PFSK-1 (cell line): ENCODE results near the gene GLRX5.

Experiments used
- FOXP2 ChIP-seq: optimal IDR thresholded peaks from 2 replicates; pipeline ENCODE3; 2011; ENCODE audit warnings: borderline replicate concordance, control low read depth, inconsistent platforms; ENCODE audit not compliant: insufficient read depth; ENCODE audit errors: extremely low read length, extremely low read depth
- POLR2AphosphoS5 ChIP-seq: IDR thresholded peaks from 2 replicates; pipeline ENCODE4 v1.6.1; 2012; ENCODE audit warnings: low read depth, mild to moderate bottlenecking, control low read depth, low read length, moderate library complexity
- SIN3A ChIP-seq: IDR thresholded peaks from 2 replicates; pipeline ENCODE4 v1.6.1; 2012; ENCODE audit warnings: mild to moderate bottlenecking, low read length, moderate library complexity, borderline replicate concordance; ENCODE audit not compliant: insufficient read depth
- TAF1 ChIP-seq: IDR thresholded peaks from 2 replicates; pipeline ENCODE4 v1.6.1; 2012; ENCODE audit warnings: low read length, control low read depth, borderline replicate concordance; ENCODE audit not compliant: insufficient read depth
- TF ChIP-seq, protein P1 (sequence below), 2 experiments: IDR thresholded peaks; 2 replicates each; pipeline versions ENCODE4 v1.6.1 to v1.8.0; 2011 to 2012; ENCODE audit warnings: low read depth in 2 of 2, low read length in 2 of 2, control low read depth in 1 of 2, inconsistent platforms in 1 of 2, mild to moderate bottlenecking in 1 of 2, moderate library complexity in 1 of 2; ENCODE audit not compliant: insufficient read depth in 1 of 2

GLRX5 gene

DNA sequence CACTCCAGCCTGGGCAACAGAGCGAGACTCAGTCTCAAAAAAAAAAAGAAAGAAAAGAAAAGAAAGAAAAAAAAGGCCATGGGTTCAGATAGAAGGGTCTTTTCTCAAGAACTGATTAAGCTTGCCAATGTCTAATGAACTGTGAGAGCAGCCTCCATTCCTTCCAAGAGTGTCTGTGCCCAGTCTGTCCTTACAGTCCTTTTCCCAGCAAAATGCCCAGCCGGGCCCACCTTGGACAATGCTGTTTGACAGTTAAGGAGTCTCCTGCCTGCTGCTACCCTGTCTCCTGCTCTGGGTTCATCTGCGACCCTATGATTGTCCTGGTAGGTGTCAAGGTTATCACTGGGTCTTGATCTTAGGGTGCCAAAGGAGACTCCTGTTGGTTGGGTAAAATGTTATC is 39.8 kb upstream of the GLRX5 start:
- TF ChIP-seq FOXP2 (no peak), TAF1 (no peak)
- TF ChIP-seq, protein P1, sequence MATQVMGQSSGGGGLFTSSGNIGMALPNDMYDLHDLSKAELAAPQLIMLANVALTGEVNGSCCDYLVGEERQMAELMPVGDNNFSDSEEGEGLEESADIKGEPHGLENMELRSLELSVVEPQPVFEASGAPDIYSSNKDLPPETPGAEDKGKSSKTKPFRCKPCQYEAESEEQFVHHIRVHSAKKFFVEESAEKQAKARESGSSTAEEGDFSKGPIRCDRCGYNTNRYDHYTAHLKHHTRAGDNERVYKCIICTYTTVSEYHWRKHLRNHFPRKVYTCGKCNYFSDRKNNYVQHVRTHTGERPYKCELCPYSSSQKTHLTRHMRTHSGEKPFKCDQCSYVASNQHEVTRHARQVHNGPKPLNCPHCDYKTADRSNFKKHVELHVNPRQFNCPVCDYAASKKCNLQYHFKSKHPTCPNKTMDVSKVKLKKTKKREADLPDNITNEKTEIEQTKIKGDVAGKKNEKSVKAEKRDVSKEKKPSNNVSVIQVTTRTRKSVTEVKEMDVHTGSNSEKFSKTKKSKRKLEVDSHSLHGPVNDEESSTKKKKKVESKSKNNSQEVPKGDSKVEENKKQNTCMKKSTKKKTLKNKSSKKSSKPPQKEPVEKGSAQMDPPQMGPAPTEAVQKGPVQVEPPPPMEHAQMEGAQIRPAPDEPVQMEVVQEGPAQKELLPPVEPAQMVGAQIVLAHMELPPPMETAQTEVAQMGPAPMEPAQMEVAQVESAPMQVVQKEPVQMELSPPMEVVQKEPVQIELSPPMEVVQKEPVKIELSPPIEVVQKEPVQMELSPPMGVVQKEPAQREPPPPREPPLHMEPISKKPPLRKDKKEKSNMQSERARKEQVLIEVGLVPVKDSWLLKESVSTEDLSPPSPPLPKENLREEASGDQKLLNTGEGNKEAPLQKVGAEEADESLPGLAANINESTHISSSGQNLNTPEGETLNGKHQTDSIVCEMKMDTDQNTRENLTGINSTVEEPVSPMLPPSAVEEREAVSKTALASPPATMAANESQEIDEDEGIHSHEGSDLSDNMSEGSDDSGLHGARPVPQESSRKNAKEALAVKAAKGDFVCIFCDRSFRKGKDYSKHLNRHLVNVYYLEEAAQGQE (IDR thresholded peaks at IDR 0.05; ENCODE audit: insufficient read depth in 1 of 2, low read depth in 2 of 2, low read length in 2 of 2), result no peak

DNA sequence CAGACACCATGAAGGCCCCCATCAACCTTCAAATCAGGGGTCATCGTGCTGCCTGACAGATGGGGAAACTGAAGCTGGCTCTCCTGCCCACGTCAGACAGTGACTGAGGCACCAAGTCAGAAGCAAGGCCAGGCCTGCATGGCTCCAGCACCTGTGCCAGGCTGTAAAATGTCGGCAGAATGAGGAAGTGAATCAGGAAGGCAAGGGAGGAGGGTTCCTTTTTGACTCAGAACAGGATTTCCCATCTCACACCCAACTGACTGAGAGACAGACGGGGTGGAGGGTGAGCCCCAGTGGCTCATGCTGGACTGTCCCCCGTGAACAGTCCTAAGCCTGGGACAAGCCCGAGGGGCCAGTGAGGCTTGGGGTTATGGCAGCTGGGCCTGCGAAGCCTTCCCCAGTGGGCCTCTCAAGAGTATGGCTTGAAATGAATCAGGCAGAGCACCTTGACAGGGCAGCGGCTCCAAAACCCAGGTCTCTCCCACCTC is 39.3 kb upstream of the GLRX5 start:
- TF ChIP-seq TAF1 (no peak), POLR2AphosphoS5 (no peak), SIN3A (no peak), FOXP2 (no peak)
- TF ChIP-seq, protein P1 (IDR thresholded peaks at IDR 0.05; ENCODE audit: insufficient read depth in 1 of 2, low read depth in 2 of 2, low read length in 2 of 2), result no peak

DNA sequence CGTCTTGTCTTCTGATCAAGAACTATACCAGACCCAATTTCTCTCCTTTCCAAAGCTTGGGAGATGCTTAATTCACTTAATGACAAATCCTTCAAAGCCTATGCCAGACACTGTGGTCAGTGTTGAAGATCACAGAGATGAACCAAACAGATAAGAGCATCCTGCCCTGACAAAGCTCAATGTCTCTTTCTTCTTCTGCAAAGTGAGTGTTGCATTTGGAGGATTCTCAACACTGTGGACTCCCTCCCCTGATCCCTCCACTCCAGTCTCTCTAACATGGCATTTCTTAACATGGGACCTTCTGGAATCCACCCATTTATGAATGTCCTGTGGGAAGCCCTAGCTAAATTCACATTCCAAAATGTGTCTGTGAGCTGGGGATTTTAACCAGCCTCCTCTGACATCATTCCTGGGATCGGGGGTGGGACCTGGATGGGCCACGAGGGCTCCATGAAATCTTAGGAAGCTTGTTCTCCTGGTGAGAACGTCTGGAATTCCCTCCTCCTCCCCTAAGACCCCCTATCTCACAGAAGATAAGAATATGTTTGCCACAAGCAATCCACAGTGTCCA is 38.7 kb upstream of the GLRX5 start:
- TF ChIP-seq FOXP2 (no peak), SIN3A (no peak), POLR2AphosphoS5 (no peak), TAF1 (no peak)
- TF ChIP-seq, protein P1 (IDR thresholded peaks at IDR 0.05; ENCODE audit: insufficient read depth in 1 of 2, low read depth in 2 of 2, low read length in 2 of 2), result no peak

DNA sequence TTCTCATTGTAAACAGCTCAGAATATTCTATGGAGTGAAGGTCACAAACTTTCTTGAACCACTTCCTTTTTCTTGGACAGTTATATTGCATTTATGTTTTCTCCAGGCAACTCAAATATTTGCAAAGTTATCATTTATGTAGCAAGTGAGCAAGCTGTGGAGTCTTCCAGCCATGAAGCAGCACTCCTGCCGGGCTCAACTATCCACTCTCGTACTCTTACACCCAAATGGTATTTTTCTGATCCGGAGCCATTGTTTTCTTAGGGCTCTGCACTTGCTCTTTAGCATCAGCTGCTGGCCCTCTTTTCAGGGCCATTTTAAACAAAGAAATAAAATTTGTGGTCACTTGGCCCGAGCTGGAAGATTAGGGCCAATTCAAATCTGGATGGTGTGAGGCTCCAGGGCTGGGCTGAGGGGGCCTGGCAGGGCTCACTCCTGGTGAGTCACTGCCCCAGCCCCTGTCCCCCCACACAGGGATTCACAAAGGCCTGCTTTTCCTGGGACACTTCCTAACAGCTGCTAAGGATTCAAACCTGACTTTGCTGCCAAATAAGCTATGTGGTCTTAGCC is 38.1 kb upstream of the GLRX5 start:
- TF ChIP-seq TAF1, result no peak
- TF ChIP-seq POLR2AphosphoS5, result no peak
- TF ChIP-seq FOXP2, result no peak
- TF ChIP-seq, protein P1 (IDR thresholded peaks at IDR 0.05; ENCODE audit: insufficient read depth in 1 of 2, low read depth in 2 of 2, low read length in 2 of 2), result no peak
- no peak for TF ChIP-seq SIN3A

DNA sequence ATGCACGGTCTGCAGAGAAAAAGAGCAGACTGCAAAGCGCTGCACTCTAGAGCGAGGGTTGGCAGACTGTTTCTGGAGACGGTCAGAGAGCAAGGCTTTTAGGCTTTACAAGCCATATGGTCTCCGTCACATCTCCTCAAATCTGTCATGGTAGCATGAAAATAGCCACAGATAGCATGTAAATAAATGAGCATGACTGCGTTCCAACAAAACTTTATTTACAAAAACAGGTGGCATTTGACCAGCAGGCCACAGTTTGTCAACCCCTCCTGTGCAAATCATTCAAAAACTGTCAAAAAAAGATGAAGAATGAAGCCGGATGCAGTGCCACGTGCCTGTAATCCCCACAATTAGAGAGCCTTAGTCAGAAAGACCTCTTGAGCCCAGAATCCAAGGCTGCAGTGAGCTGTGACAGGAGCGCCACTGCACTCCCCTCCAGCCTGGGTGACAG is 37.3 kb upstream of the GLRX5 start:
- TF ChIP-seq POLR2AphosphoS5 (no peak), FOXP2 (no peak), TAF1 (no peak), SIN3A (no peak)
- TF ChIP-seq, protein P1 (IDR thresholded peaks at IDR 0.05; ENCODE audit: insufficient read depth in 1 of 2, low read depth in 2 of 2, low read length in 2 of 2), result no peak
